IMR-90 (cell line): Measurements from ENCODE around the gene CD79A.

Experiments used
- CEBPB ChIP-seq: IDR thresholded peaks from 2 replicates; pipeline ENCODE4 v1.6.1; 2012; ENCODE audit warnings: low read depth, low read length, improper control_type of control experiment
- CHD1 ChIP-seq: IDR thresholded peaks from 2 replicates; pipeline ENCODE4 v1.6.1; 2012; ENCODE audit warnings: low read depth, low read length, improper control_type of control experiment
- CTCF ChIP-seq: conservative IDR thresholded peaks from 2 replicates; pipeline ENCODE4 v1.5.1; 2012; ENCODE audit warnings: mild to moderate bottlenecking, low read depth, low read length, improper control_type of control experiment
- MAZ ChIP-seq: IDR thresholded peaks from 2 replicates; pipeline ENCODE4 v1.6.1; 2012; ENCODE audit warnings: low read depth, mild to moderate bottlenecking, low read length, improper control_type of control experiment, moderate library complexity, borderline replicate concordance
- MXI1 ChIP-seq: IDR thresholded peaks from 2 replicates; pipeline ENCODE4 v1.6.1; 2012; ENCODE audit warnings: low read depth, mild to moderate bottlenecking, low read length, moderate library complexity, borderline replicate concordance
- NFE2L2 ChIP-seq: fragments of 150-350 bp; IDR thresholded peaks from 2 replicates; pipeline ENCODE4 v1.6.1; 2016; ENCODE audit warnings: low read depth, mild to moderate bottlenecking, low read length
- POLR2A ChIP-seq: IDR thresholded peaks from 2 replicates; pipeline ENCODE4 v1.6.1; 2012; ENCODE audit warnings: mild to moderate bottlenecking, low read depth, low read length
- RAD21 ChIP-seq: IDR thresholded peaks from 2 replicates; pipeline ENCODE4 v1.6.1; 2012; ENCODE audit warnings: low read length, improper control_type of control experiment
- RCOR1 ChIP-seq: IDR thresholded peaks from 2 replicates; pipeline ENCODE4 v1.6.1; 2012; ENCODE audit warnings: mild to moderate bottlenecking, low read length, improper control_type of control experiment; ENCODE audit not compliant: insufficient replicate concordance
- RFX5 ChIP-seq: IDR thresholded peaks from 2 replicates; pipeline ENCODE4 v1.8.0; 2012; ENCODE audit warnings: low read depth, mild to moderate bottlenecking, low read length, moderate library complexity
- SMC3 ChIP-seq: fragments of 150-350 bp; IDR thresholded peaks from 2 replicates; pipeline ENCODE4 v1.6.1; 2016; ENCODE audit warnings: low read depth, mild to moderate bottlenecking, antibody characterized with exemption, low read length, moderate library complexity
- USF2 ChIP-seq: fragments of 150-350 bp; IDR thresholded peaks from 2 replicates; pipeline ENCODE4 v1.6.1; 2017; ENCODE audit warnings: mild to moderate bottlenecking, antibody characterized with exemption, low read length, low read depth

DNA sequence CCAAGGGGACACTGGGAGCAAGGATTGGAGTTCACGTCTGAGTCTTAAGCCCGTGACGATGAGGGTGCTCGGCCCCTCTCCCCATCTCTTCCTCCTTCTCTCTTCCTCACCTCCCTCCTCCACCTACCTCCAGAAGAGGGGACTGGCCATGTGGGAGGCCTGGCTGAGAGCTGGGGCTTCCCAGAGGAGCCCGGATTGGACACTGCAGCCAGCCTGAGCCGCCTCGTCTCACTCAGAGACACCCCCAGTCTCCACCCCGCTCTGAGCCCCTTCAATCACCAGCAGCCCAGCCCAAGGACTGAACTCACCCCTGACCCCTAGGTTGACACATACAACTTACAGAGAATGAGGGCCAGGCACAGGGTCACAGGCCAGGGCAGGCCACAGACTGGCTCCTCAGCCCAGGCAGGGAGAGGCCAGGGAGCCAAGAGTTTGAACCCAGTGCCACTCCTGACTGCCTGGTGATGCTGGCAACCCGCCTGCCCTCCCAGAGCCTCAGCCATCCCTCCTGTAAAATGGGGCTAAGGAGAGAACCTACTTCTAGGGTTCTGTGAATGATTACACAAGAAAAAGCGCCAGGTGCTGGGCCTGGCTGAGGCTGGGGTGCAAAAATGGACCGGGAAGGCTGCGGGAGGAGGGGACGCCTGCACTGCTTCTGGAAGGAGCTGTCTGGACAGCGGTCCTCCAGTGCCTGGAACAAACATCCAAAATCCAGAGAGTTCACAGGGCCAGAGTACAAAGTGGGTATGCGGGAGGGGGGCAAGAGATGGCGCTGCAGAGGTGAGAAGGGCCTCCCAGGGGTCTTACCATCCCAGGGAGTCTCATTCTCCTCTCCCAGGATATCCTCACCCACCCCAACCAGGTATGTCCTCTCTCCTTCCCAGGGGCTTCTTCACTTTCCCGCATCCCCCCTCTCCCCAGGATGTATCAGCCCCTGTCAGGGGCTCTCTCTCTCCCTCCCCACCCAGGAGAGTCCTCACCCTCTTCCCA, 1.1 kb downstream of the CD79A start:
- TF ChIP-seq SMC3, result no peak
- TF ChIP-seq RAD21, result no peak
- no peak for TF ChIP-seq POLR2A
- no peak for TF ChIP-seq CTCF
- TF ChIP-seq MAZ, result no peak
- no peak for TF ChIP-seq NFE2L2
- TF ChIP-seq MXI1, result no peak
- no peak for TF ChIP-seq RCOR1
- no peak for TF ChIP-seq CEBPB
- no peak for TF ChIP-seq USF2
- TF ChIP-seq CHD1, result no peak
- TF ChIP-seq RFX5, result no peak
